AG08395 (cell line): ENCODE measurements around the gene ANKRD36C.
A peak's percentile ranks its signal among the peaks of the same experiment; 100 is the strongest.
"Not testable (repeated sequence)": the region's sequence is repeated elsewhere in the genome, so short reads cannot be mapped to it uniquely, and the experiment has no call there.

Source experiments
- DNase-seq: peaks from one replicate; pipeline ENCODE4 v3.0.0; 2012; ENCODE audit warnings: mixed read lengths, low spot score

The ANKRD36C gene

GRCh38 chr2:96006248-96006647 lies 14.6 kb upstream of the ANKRD36C start:
- DNase-seq: not testable (repeated sequence)

- peak; percentile 2 for DNase-seq
These were observed 1.1 kb upstream of the ANKRD36C start for GRCh38 chr2:95992520-95993272.

GRCh38 chr2:95992102-95992501 lies 478 bp upstream of the ANKRD36C start:
- not testable (repeated sequence) for DNase-seq

GRCh38 chr2:95990884-95991283 lies 740 bp downstream of the ANKRD36C start:
- DNase-seq: not testable (repeated sequence)

- DNase-seq: not testable (repeated sequence)
These were observed 40.0 kb downstream of the ANKRD36C start for GRCh38 chr2:95951662-95952061.

- DNase-seq: not testable (repeated sequence)
These were observed 43.6 kb downstream of the ANKRD36C start for GRCh38 chr2:95948039-95948438.

GRCh38 chr2:95939947-95940346 lies 51.7 kb downstream of the ANKRD36C start:
- DNase-seq: not testable (repeated sequence)

GRCh38 chr2:95930740-95931139 lies 60.9 kb downstream of the ANKRD36C start:
- not testable (repeated sequence) for DNase-seq

- not testable (repeated sequence) for DNase-seq
These were observed 74.6 kb downstream of the ANKRD36C start for GRCh38 chr2:95917007-95917406.

- DNase-seq: not testable (repeated sequence)
These were observed 76.5 kb downstream of the ANKRD36C start for GRCh38 chr2:95915131-95915530.

- DNase-seq: peak; percentile 1
These were observed 80.2 kb downstream of the ANKRD36C start for GRCh38 chr2:95911431-95911830.

- not testable (repeated sequence) for DNase-seq
These were observed 97.2 kb downstream of the ANKRD36C start for GRCh38 chr2:95894443-95894842.

GRCh38 chr2:95867929-95868328 lies 123.7 kb downstream of the ANKRD36C start:
- DNase-seq: not testable (repeated sequence)

GRCh38 chr2:95867047-95867677 lies 124.5 kb downstream of the ANKRD36C start:
- not testable (repeated sequence) for DNase-seq

GRCh38 chr2:95862121-95862520 lies 129.5 kb downstream of the ANKRD36C start:
- not testable (repeated sequence) for DNase-seq

- DNase-seq: no peak
These were observed 155.5 kb downstream of the ANKRD36C start for GRCh38 chr2:95836151-95836550.

GRCh38 chr2:95834077-95835013 lies 157.3 kb downstream of the ANKRD36C start:
- not testable (repeated sequence) for DNase-seq

GRCh38 chr2:95824218-95824617 lies 167.4 kb downstream of the ANKRD36C start:
- DNase-seq: not testable (repeated sequence)

- not testable (repeated sequence) for DNase-seq
These were observed 174.1 kb downstream of the ANKRD36C start for GRCh38 chr2:95817521-95817920.

GRCh38 chr2:95813311-95813710 lies 178.3 kb downstream of the ANKRD36C start:
- DNase-seq: peak; percentile 18

- DNase-seq: no peak
These were observed 191.7 kb downstream of the ANKRD36C start for GRCh38 chr2:95799892-95800291.
